Neural cell (in vitro differentiated cells): ENCODE results near the gene ZC3H12D. TPM values are rescaled to one million over a fixed set of nuclear protein-coding genes. Genes with fewer than 3 reads are reported as not detected.

ENCODE experiments used
- H2AFZ ChIP-seq: fragments of 200-600, 300-800 bp; sonication (generic), shearing (Covaris generic); 2 replicates; pipeline ENCODE4 v1.6.0; 2014; ENCODE audit warnings: low read depth, mild to moderate bottlenecking, antibody characterized with exemption, low read length, moderate library complexity
- H3F3A ChIP-seq: fragments of 200-600 bp; shearing (Covaris generic); 2 replicates; pipeline ENCODE4 v1.6.1; 2016; ENCODE audit warnings: mild to moderate bottlenecking, moderate library complexity, mixed read lengths, antibody characterized with exemption, low read length; ENCODE audit not compliant: insufficient read depth, poor library complexity, severe bottlenecking
- H3K27ac ChIP-seq: fragments of 200-600, 300-800 bp; sonication (generic), shearing (Covaris generic); 2 replicates; pipeline ENCODE4 v1.5.1; 2014; ENCODE audit warnings: mild to moderate bottlenecking, low read length, moderate library complexity
- H3K27me3 ChIP-seq: fragments of 300-800, 200-600 bp; sonication (generic), shearing (Covaris generic); 2 replicates; pipeline ENCODE4 v1.6.0; 2014; ENCODE audit warnings: mild to moderate bottlenecking, low read depth, low read length, moderate library complexity; ENCODE audit not compliant: insufficient read depth
- H3K36me3 ChIP-seq: fragments of 300-800, 200-600 bp; sonication (generic), shearing (Covaris generic); 2 replicates; pipeline ENCODE4 v1.5.1; 2014; ENCODE audit warnings: mild to moderate bottlenecking, antibody characterized with exemption, low read length, moderate library complexity; ENCODE audit not compliant: insufficient read depth
- H3K4me2 ChIP-seq: fragments of 300-800, 200-600 bp; sonication (generic), shearing (Covaris generic); 2 replicates; pipeline ENCODE4 v1.6.0; 2014; ENCODE audit warnings: mild to moderate bottlenecking, low read length
- H3K4me3 ChIP-seq: fragments of 300-800, 200-600 bp; sonication (generic), shearing (Covaris generic); 2 replicates; pipeline ENCODE4 v1.5.1; 2014; ENCODE audit warnings: mild to moderate bottlenecking, low read length, moderate library complexity
- H3K79me2 ChIP-seq: fragments of 200-600 bp; shearing (Covaris generic); replicated peaks from 2 replicates; pipeline ENCODE4 v1.6.0; 2014; ENCODE audit warnings: mild to moderate bottlenecking, low read length, moderate library complexity; ENCODE audit not compliant: insufficient read depth
- H3K9ac ChIP-seq: fragments of 300-800, 200-600 bp; sonication (generic), shearing (Covaris generic); 2 replicates; pipeline ENCODE4 v1.6.1; 2016; ENCODE audit warnings: mild to moderate bottlenecking, low read length, mixed read lengths
- H3K9me2 ChIP-seq: fragments of 200-600 bp; shearing (Covaris generic); 2 replicates; pipeline ENCODE4 v1.6.1; 2016; ENCODE audit warnings: mild to moderate bottlenecking, low read length, mixed read lengths; ENCODE audit not compliant: insufficient read depth
- H3K9me3 ChIP-seq: fragments of 200-600, 300-800 bp; sonication (generic), shearing (Covaris generic); 2 replicates; pipeline ENCODE4 v1.6.1; 2016; ENCODE audit warnings: mild to moderate bottlenecking, mixed run types, low read length, moderate library complexity, mixed read lengths
- H4K20me1 ChIP-seq: fragments of 200-600 bp; shearing (Covaris generic); 2 replicates; pipeline ENCODE4 v1.6.1; 2016; ENCODE audit warnings: mild to moderate bottlenecking, mixed run types; ENCODE audit not compliant: insufficient read depth
- EP300 ChIP-seq: fragments of 450-650 bp; conservative IDR thresholded peaks from 2 replicates; pipeline ENCODE4 v1.6.1; 2014; ENCODE audit warnings: antibody characterized with exemption, mild to moderate bottlenecking, moderate library complexity; ENCODE audit not compliant: poor library complexity, severe bottlenecking
- EZH2 ChIP-seq: fragments of 200-600, 300-800 bp; shearing (Covaris generic), sonication (generic); IDR thresholded peaks from 2 replicates; pipeline ENCODE4 v1.6.1; 2014; ENCODE audit warnings: antibody characterized with exemption, low read length, borderline replicate concordance, mild to moderate bottlenecking; ENCODE audit not compliant: insufficient read depth, poor library complexity, severe bottlenecking
- MXI1 ChIP-seq: fragments of 450-650 bp; conservative IDR thresholded peaks from 2 replicates; pipeline ENCODE4 v1.6.1; 2014; ENCODE audit warnings: antibody characterized with exemption, mild to moderate bottlenecking; ENCODE audit not compliant: poor library complexity, severe bottlenecking
- POLR2AphosphoS5 ChIP-seq: IDR thresholded peaks from 2 replicates; pipeline ENCODE4 v1.6.1; 2012
- RAD21 ChIP-seq: fragments of 450-650 bp; conservative IDR thresholded peaks from 2 replicates; pipeline ENCODE4 v1.6.1; 2014; ENCODE audit warnings: antibody characterized with exemption, mild to moderate bottlenecking, moderate library complexity
- SMC3 ChIP-seq: fragments of 450-650 bp; conservative IDR thresholded peaks from 2 replicates; pipeline ENCODE4 v1.6.1; 2014; ENCODE audit warnings: antibody characterized with exemption, mild to moderate bottlenecking, moderate library complexity; ENCODE audit not compliant: poor library complexity
- TAF1 ChIP-seq: IDR thresholded peaks from 2 replicates; pipeline ENCODE4 v1.6.1; 2012; ENCODE audit warnings: low read depth
- polyA plus RNA-seq: library from polyadenylated mRNA; depleted of rRNA; stranded (reverse); fragments of >200 nt; gene quantifications from 2 replicates; pipeline ENCODE4 v1.2.3, GENCODE V29; 2014
- TF ChIP-seq, protein P1 (sequence below): fragments of 450-650 bp; IDR thresholded peaks from 2 replicates; pipeline ENCODE4 v1.5.1; 2014; ENCODE audit warnings: antibody characterized with exemption, mild to moderate bottlenecking, moderate library complexity; ENCODE audit not compliant: poor library complexity, severe bottlenecking
- TF ChIP-seq, protein P2 (sequence below): IDR thresholded peaks from 2 replicates; pipeline ENCODE4 v1.6.1; 2012; ENCODE audit warnings: borderline replicate concordance

The ZC3H12D gene
- polyA plus RNA-seq, 1 donor from 2014 or later = 1.0 TPM

- no peak overlapping the region for H3K27ac ChIP-seq
- no peak overlapping the region for H3K4me2 ChIP-seq
- no peaks in the 10 kb centered on the region for H3K9me2 ChIP-seq
- no peak overlapping the region for H3K4me3 ChIP-seq
- peaks cover 3% of the 10 kb centered on the region for H3K9me3 ChIP-seq
- no peaks in the 10 kb centered on the region for H3F3A ChIP-seq
- no peak overlapping the region for H3K9ac ChIP-seq
- no peaks in the 10 kb centered on the region for H3K79me2 ChIP-seq
- H3K27me3 ChIP-seq = peaks cover 33% of the 10 kb centered on the region
- H2AFZ ChIP-seq = no peak overlapping the region
- TF ChIP-seq, protein P1, sequence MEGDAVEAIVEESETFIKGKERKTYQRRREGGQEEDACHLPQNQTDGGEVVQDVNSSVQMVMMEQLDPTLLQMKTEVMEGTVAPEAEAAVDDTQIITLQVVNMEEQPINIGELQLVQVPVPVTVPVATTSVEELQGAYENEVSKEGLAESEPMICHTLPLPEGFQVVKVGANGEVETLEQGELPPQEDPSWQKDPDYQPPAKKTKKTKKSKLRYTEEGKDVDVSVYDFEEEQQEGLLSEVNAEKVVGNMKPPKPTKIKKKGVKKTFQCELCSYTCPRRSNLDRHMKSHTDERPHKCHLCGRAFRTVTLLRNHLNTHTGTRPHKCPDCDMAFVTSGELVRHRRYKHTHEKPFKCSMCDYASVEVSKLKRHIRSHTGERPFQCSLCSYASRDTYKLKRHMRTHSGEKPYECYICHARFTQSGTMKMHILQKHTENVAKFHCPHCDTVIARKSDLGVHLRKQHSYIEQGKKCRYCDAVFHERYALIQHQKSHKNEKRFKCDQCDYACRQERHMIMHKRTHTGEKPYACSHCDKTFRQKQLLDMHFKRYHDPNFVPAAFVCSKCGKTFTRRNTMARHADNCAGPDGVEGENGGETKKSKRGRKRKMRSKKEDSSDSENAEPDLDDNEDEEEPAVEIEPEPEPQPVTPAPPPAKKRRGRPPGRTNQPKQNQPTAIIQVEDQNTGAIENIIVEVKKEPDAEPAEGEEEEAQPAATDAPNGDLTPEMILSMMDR = no peak
- TF ChIP-seq POLR2AphosphoS5 = no peak
- no peak for TF ChIP-seq RAD21
- no peak for TF ChIP-seq SMC3
- no peak for TF ChIP-seq EP300
- no peak for TF ChIP-seq EZH2
- TF ChIP-seq MXI1 = no peak
- TF ChIP-seq, protein P2, sequence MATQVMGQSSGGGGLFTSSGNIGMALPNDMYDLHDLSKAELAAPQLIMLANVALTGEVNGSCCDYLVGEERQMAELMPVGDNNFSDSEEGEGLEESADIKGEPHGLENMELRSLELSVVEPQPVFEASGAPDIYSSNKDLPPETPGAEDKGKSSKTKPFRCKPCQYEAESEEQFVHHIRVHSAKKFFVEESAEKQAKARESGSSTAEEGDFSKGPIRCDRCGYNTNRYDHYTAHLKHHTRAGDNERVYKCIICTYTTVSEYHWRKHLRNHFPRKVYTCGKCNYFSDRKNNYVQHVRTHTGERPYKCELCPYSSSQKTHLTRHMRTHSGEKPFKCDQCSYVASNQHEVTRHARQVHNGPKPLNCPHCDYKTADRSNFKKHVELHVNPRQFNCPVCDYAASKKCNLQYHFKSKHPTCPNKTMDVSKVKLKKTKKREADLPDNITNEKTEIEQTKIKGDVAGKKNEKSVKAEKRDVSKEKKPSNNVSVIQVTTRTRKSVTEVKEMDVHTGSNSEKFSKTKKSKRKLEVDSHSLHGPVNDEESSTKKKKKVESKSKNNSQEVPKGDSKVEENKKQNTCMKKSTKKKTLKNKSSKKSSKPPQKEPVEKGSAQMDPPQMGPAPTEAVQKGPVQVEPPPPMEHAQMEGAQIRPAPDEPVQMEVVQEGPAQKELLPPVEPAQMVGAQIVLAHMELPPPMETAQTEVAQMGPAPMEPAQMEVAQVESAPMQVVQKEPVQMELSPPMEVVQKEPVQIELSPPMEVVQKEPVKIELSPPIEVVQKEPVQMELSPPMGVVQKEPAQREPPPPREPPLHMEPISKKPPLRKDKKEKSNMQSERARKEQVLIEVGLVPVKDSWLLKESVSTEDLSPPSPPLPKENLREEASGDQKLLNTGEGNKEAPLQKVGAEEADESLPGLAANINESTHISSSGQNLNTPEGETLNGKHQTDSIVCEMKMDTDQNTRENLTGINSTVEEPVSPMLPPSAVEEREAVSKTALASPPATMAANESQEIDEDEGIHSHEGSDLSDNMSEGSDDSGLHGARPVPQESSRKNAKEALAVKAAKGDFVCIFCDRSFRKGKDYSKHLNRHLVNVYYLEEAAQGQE = no peak
- TF ChIP-seq TAF1 = no peak
- no peaks in the 10 kb centered on the region for H3K36me3 ChIP-seq
- no peaks in the 10 kb centered on the region for H4K20me1 ChIP-seq
Measured at GRCh38 chr6:149454346-149454848, 30.4 kb downstream of the ZC3H12D start.

- H4K20me1 ChIP-seq = no peaks in the 10 kb centered on the region
- no peaks in the 10 kb centered on the region for H3K36me3 ChIP-seq
- no peak overlapping the region for H3K27ac ChIP-seq
- peaks cover 3% of the 10 kb centered on the region for H3K9me3 ChIP-seq
- no peak overlapping the region for H3K4me3 ChIP-seq
- H3K79me2 ChIP-seq = no peaks in the 10 kb centered on the region
- no peak for TF ChIP-seq EZH2
- no peak for TF ChIP-seq EP300
- no peak for TF ChIP-seq SMC3
- TF ChIP-seq, protein P2 = no peak
- no peak for TF ChIP-seq POLR2AphosphoS5
- TF ChIP-seq TAF1 = no peak
- TF ChIP-seq, protein P1 = no peak
- TF ChIP-seq MXI1 = no peak
- TF ChIP-seq RAD21 = no peak
- H3K4me2 ChIP-seq = no peak overlapping the region
- H3K9ac ChIP-seq = no peak overlapping the region
- no peaks in the 10 kb centered on the region for H3F3A ChIP-seq
- H2AFZ ChIP-seq = no peak overlapping the region
- peaks cover 33% of the 10 kb centered on the region for H3K27me3 ChIP-seq
- H3K9me2 ChIP-seq = no peaks in the 10 kb centered on the region
Measured at GRCh38 chr6:149453597-149454345, 31.0 kb downstream of the ZC3H12D start.
